GM12878 (cell line): Measurements from ENCODE around the gene DIS3L2. TPM values are rescaled to one million over a fixed set of nuclear protein-coding genes. Genes with fewer than 3 reads are reported as not detected.

Source experiments
- ATAC-seq: fragments of 200-7000 bp; cut with Tn5 transposase; 3 replicates; pipeline ENCODE4 v1.9.1; 2020; ENCODE audit warnings: mild to moderate bottlenecking, moderate library complexity
- BruUV-seq: library from RNA; stranded (reverse); fragments of 400-500 nt; replicated peaks from 2 replicates; lab custom pipeline; 2021; lab: Mats Ljungman, UMichigan
- CTCF ChIA-PET: fragments of 300-600 bp; sonication (Branson Sonifier 250); formaldehyde crosslinking; extraction: SDS; loops from one replicate; lab custom pipeline; 2021; ENCODE audit warnings: inconsistent platforms; lab: Yijun Ruan, JAX
- POLR2A ChIA-PET: fragments of 350-600 bp; formaldehyde crosslinking; extraction: SDS; loops from one replicate; lab custom pipeline; 2021; ENCODE audit warnings: inconsistent platforms; lab: Charles Lee
- RAD21 ChIA-PET: fragments of 300-600 bp; sonication (Branson Sonifier 250); formaldehyde crosslinking; loops from one replicate; lab custom pipeline; 2023; ENCODE audit warnings: antibody characterized with exemption; ENCODE audit not compliant: unreplicated experiment; lab: Charles Lee
- SMC1A ChIA-PET: fragments of 300-600 bp; sonication (Branson Sonifier 250); formaldehyde crosslinking; loops from one replicate; lab custom pipeline; 2023; ENCODE audit not compliant: unreplicated experiment, uncharacterized antibody; lab: Charles Lee
- DNase-seq: peaks from one replicate; pipeline ENCODE4 v3.0.0-alpha.2; 2011; ENCODE audit warnings: low read depth, low spot score
- FAIRE-seq: peaks from 3 replicates; lab custom pipeline; 2011; peaks lifted over from hg19 to GRCh38; lab: Jason Lieb, UNC
- H2AFZ ChIP-seq: 2 replicates; pipeline ENCODE4 v1.6.0; 2011; ENCODE audit warnings: low read depth, low read length, control low read depth; ENCODE audit not compliant: control insufficient read depth
- H3K27ac ChIP-seq: 2 replicates; pipeline ENCODE4 v1.5.1; 2011; ENCODE audit warnings: control low read depth; ENCODE audit not compliant: control insufficient read depth, insufficient read depth
- H3K27me3 ChIP-seq, 2 experiments: replicated peaks in 1 of 2; 2 replicates each; pipeline versions ENCODE4 v1.6.0 to v1.6.1; 2011; ENCODE audit warnings: low read length in 1 of 2; ENCODE audit not compliant: control insufficient read depth in 2 of 2, insufficient read depth in 2 of 2
- H3K36me3 ChIP-seq, 2 experiments: 2 replicates each; pipeline ENCODE4 v1.5.1; 2011; ENCODE audit warnings: low read length in 1 of 2; ENCODE audit not compliant: control insufficient read depth in 2 of 2, insufficient read depth in 2 of 2
- H3K4me1 ChIP-seq: 2 replicates; pipeline ENCODE4 v1.6.1; 2011; ENCODE audit warnings: mild to moderate bottlenecking, low read length, moderate library complexity, mixed read lengths; ENCODE audit not compliant: control insufficient read depth, insufficient read depth
- H3K4me2 ChIP-seq: 2 replicates; pipeline ENCODE4 v1.6.0; 2011; ENCODE audit warnings: control low read depth; ENCODE audit not compliant: control insufficient read depth, insufficient read depth
- H3K4me3 ChIP-seq: fragments of 200-600 bp; sonication (generic); 2 replicates; pipeline ENCODE4 v1.5.1; 2016
- H3K79me2 ChIP-seq: 2 replicates; pipeline ENCODE4 v1.6.0; 2011; ENCODE audit warnings: low read length; ENCODE audit not compliant: control insufficient read depth, insufficient read depth
- H3K9ac ChIP-seq: 2 replicates; pipeline ENCODE4 v1.8.0; 2011; ENCODE audit warnings: low read length, control low read depth, mixed read lengths; ENCODE audit not compliant: control insufficient read depth, insufficient read depth
- H3K9me3 ChIP-seq: replicated peaks from 3 replicates; pipeline ENCODE4 v1.5.1; 2011; ENCODE audit warnings: mild to moderate bottlenecking, low read length; ENCODE audit not compliant: control insufficient read depth, insufficient read depth
- H4K20me1 ChIP-seq: 2 replicates; pipeline ENCODE4 v1.6.0; 2011; ENCODE audit not compliant: control insufficient read depth, insufficient read depth
- EGR1 ChIP-seq, 2 experiments: IDR thresholded peaks; 1 replicate in 1 of 2; 2 replicates in 1 of 2; pipeline ENCODE4 v1.6.1; 2011 to 2012; ENCODE audit warnings: low read depth in 2 of 2, low read length in 2 of 2, borderline replicate concordance in 1 of 2, mild to moderate bottlenecking in 1 of 2, moderate library complexity in 1 of 2
- PBX3 ChIP-seq: IDR thresholded peaks from 2 replicates; pipeline ENCODE4 v1.6.1; 2011; ENCODE audit warnings: mild to moderate bottlenecking, low read depth, low read length, moderate library complexity; ENCODE audit not compliant: insufficient replicate concordance
- USF2 ChIP-seq: IDR thresholded peaks from 2 replicates; pipeline ENCODE4 v1.6.1; 2011; ENCODE audit warnings: low read depth, low read length, improper control_type of control experiment, borderline replicate concordance
- WGBS: methylation state at CpG from one replicate; pipeline ENCODE4 v1.1.6; 2016; ENCODE audit warnings: low lambda C conversion rate; ENCODE audit not compliant: insufficient replicate concordance, insufficient coverage; ENCODE audit errors: missing lambda C conversion rate; 5-methylcytosine and 5-hydroxymethylcytosine counted together
- in situ Hi-C: fragments of 300-500 bp; cut with MboI; formaldehyde crosslinking; loops from 9 replicates; pipeline ENCODE4 v1.14.3; 2018; ENCODE audit warnings: mixed read lengths
- intact Hi-C: fragments of 100-400 bp; cut with micrococcal nuclease; formaldehyde crosslinking; loops from one replicate; pipeline ENCODE4 v1.14.2; 2022; ENCODE audit not compliant: unreplicated experiment
- polyA plus RNA-seq, 11 experiments: library from polyadenylated mRNA; depleted of rRNA in 4 of 11; unstranded in 6 of 11; stranded (reverse) in 5 of 11; fragments of >200 nt; fragmentation: Nextera tagmentation in 4 of 11; fragmentation: Illumina TruSeq in 1 of 11; extraction: Ambion mirVana in 4 of 11; extraction: Trizol in 1 of 11; gene quantifications; 1 replicate in 1 of 11; 2 replicates in 10 of 11; pipeline versions ENCODE4 v1.2.1 to v1.2.3, GENCODE V29; 2011 to 2016; ENCODE audit warnings: inconsistent platforms in 2 of 11, missing spikeins in 2 of 11, low read depth in 1 of 11
- total RNA-seq, 4 experiments: library from RNA; depleted of rRNA in 3 of 4; stranded (reverse); fragments of >200 nt in 3 of 4; fragmentation: Illumina TruSeq in 1 of 4; extraction: Trizol in 1 of 4; gene quantifications; 2 replicates each; pipeline versions ENCODE4 v1.2.1 to v1.2.3, GENCODE V29; 2013 to 2021

The DIS3L2 gene
- total and polyA plus RNA-seq, 10 of the 15 experiments (the other 5 are each of a cell fraction or from before 2014, with no cell fraction given), result 3.5 to 27.1 (median 16.0) TPM

- ATAC-seq, result no peak
- Histone ChIP-seq H3K9me3 (no peaks in the 10 kb centered on the region), H3K27me3 (no peaks in the 10 kb centered on the region), H3K4me1 (no peaks in the 10 kb centered on the region), H3K4me2 (no peak overlapping the region), H3K79me2 (no peaks in the 10 kb centered on the region)
- in situ Hi-C loops, result loop anchor here (5.0 kb wide), 1 partner anchor 51 kb away; no protein-coding TSS in a partner anchor
- WGBS, result 97% methylated on average over 5 of the region's 5 CpGs
- DNase-seq, result no peak
- intact Hi-C loops, result no loop called here
- ChIA-PET CTCF (interaction anchor here (0.7 to 1.3 kb wide), 3 partner anchors 12 to 214 kb away, joined by 3 read pairs; no protein-coding TSS in a partner anchor), POLR2A (no interaction called here)
- TF ChIP-seq PBX3, result no peak
- no peak for TF ChIP-seq EGR1 (IDR thresholded peaks at IDR 0.05; ENCODE audit: borderline replicate concordance in 1 of 2, low read depth in 2 of 2, low read length in 2 of 2)
- no peak for TF ChIP-seq USF2
- TF ChIP-seq, all 136 proteins: peak for 0
- Histone ChIP-seq H4K20me1 (no peaks in the 10 kb centered on the region), H3K4me3 (no peak overlapping the region), H3K27ac (no peak overlapping the region), H2AFZ (no peak overlapping the region), H3K9ac (no peak overlapping the region), H3K36me3 (0 out of 4 replicates have a peak, but pooled peaks cover 0 to 2% of the 10 kb centered on the region in 2 experiments)
- no peak for FAIRE-seq
- RAD21 ChIA-PET, result interaction anchor here (0.6 to 1.5 kb wide), 2 partner anchors 20 to 22 kb away, joined by 3 read pairs; no protein-coding TSS in a partner anchor
- no TSS peak for BruUV-seq
- SMC1A ChIA-PET, result interaction anchor here (0.7 kb wide), 1 partner anchor 12 kb away, joined by 3 read pairs; no protein-coding TSS in a partner anchor
These were observed 176.9 kb downstream of the DIS3L2 start for GRCh38 chr2:232138441-232138840.
